HepG2 (cell line): ENCODE measurements around the gene IFT52. TPM values are rescaled to one million over a fixed set of nuclear protein-coding genes. Genes with fewer than 3 reads are reported as not detected.

ENCODE experiments used
- EED ChIP-seq: sonication (generic); formaldehyde crosslinking; IDR thresholded peaks from 2 replicates; pipeline ENCODE4 v1.5.0; 2020; ENCODE audit warnings: mild to moderate bottlenecking, missing genetic modification reagents
- ETS1 ChIP-seq: sonication (generic); formaldehyde crosslinking; IDR thresholded peaks from 2 replicates; pipeline ENCODE4 v1.4.0; 2020; ENCODE audit warnings: missing genetic modification reagents
- ETV5 ChIP-seq: IDR thresholded peaks from 2 replicates; pipeline ENCODE4 v1.6.1; 2018; ENCODE audit warnings: missing biosample characterization, missing genetic modification reagents, inconsistent platforms, borderline replicate concordance
- JUNB ChIP-seq: sonication (generic); formaldehyde crosslinking; IDR thresholded peaks from 2 replicates; pipeline ENCODE4 v1.8.0; 2022; ENCODE audit warnings: missing genetic modification reagents, mild to moderate bottlenecking, borderline replicate concordance
- KDM5B ChIP-seq: sonication (generic); formaldehyde crosslinking; IDR thresholded peaks from 2 replicates; pipeline ENCODE4 v1.4.0; 2020; ENCODE audit warnings: missing genetic modification reagents, mild to moderate bottlenecking, borderline replicate concordance
- KLF11 ChIP-seq: IDR thresholded peaks from 2 replicates; pipeline ENCODE4 v1.6.1; 2016; ENCODE audit warnings: missing compliant biosample characterization
- MEIS2 ChIP-seq: sonication (generic); formaldehyde crosslinking; IDR thresholded peaks from 2 replicates; pipeline ENCODE4 v1.9.0; 2021; ENCODE audit warnings: mild to moderate bottlenecking, missing genetic modification reagents
- MTF2 ChIP-seq: sonication (generic); formaldehyde crosslinking; IDR thresholded peaks from 2 replicates; pipeline ENCODE4 v1.5.0; 2020; ENCODE audit warnings: missing genetic modification reagents, borderline replicate concordance
- NFKB2 ChIP-seq: sonication (generic); formaldehyde crosslinking; IDR thresholded peaks from 2 replicates; pipeline ENCODE4 v1.4.0; 2020; ENCODE audit warnings: missing genetic modification reagents, borderline replicate concordance
- SIN3B ChIP-seq: fragments of 150-350 bp; IDR thresholded peaks from 2 replicates; pipeline ENCODE4 v1.6.1; 2014; ENCODE audit warnings: low read length
- SKI ChIP-seq: fragments of 450-650 bp; IDR thresholded peaks from one replicate; pipeline ENCODE4 v1.6.1; 2018; ENCODE audit warnings: mild to moderate bottlenecking; ENCODE audit not compliant: partially characterized antibody
- SMAD1 ChIP-seq: sonication (generic); formaldehyde crosslinking; IDR thresholded peaks from 2 replicates; pipeline ENCODE4 v1.4.0; 2020; ENCODE audit warnings: missing genetic modification reagents, low read depth, mild to moderate bottlenecking, borderline replicate concordance
- TCF12 ChIP-seq, 2 experiments: fragments of 450-650 bp in 1 of 2; sonication (generic) in 1 of 2; formaldehyde crosslinking in 1 of 2; IDR thresholded peaks; 2 replicates each; pipeline versions ENCODE4 v1.6.1 to v1.8.0; 2017 to 2022; ENCODE audit warnings: antibody characterized with exemption in 1 of 2, mild to moderate bottlenecking in 1 of 2, missing genetic modification reagents in 1 of 2, moderate library complexity in 1 of 2
- TEAD2 ChIP-seq: sonication (generic); formaldehyde crosslinking; IDR thresholded peaks from 2 replicates; pipeline ENCODE4 v1.9.0; 2021; ENCODE audit warnings: missing genetic modification reagents
- THYN1 ChIP-seq: sonication (generic); formaldehyde crosslinking; IDR thresholded peaks from 2 replicates; pipeline ENCODE4 v1.8.1; 2023; ENCODE audit warnings: low read depth, mild to moderate bottlenecking, moderate library complexity, missing genetic modification reagents, borderline replicate concordance
- ZBTB26 ChIP-seq: IDR thresholded peaks from 2 replicates; pipeline ENCODE4 v1.6.1; 2016; ENCODE audit warnings: missing compliant biosample characterization, missing genetic modification reagents, borderline replicate concordance
- ZIK1 ChIP-seq: sonication (generic); formaldehyde crosslinking; IDR thresholded peaks from 2 replicates; pipeline ENCODE4 v1.5.0; 2020; ENCODE audit warnings: mild to moderate bottlenecking, low read depth, missing genetic modification reagents, borderline replicate concordance
- ZNF12 ChIP-seq: sonication (generic); formaldehyde crosslinking; IDR thresholded peaks from 2 replicates; pipeline ENCODE4 v1.5.0; 2020; ENCODE audit warnings: missing genetic modification reagents
- ZNF232 ChIP-seq: sonication (generic); formaldehyde crosslinking; IDR thresholded peaks from 2 replicates; pipeline ENCODE4 v1.4.0; 2020; ENCODE audit warnings: missing genetic modification reagents, borderline replicate concordance
- ZNF367 ChIP-seq: sonication (generic); formaldehyde crosslinking; IDR thresholded peaks from 2 replicates; pipeline ENCODE4 v1.4.0; 2020; ENCODE audit warnings: missing genetic modification reagents, borderline replicate concordance
- ZNF616 ChIP-seq: sonication (generic); formaldehyde crosslinking; IDR thresholded peaks from 2 replicates; pipeline ENCODE4 v1.5.0; 2020; ENCODE audit warnings: low read depth, mild to moderate bottlenecking, missing genetic modification reagents
- ZNF83 ChIP-seq: sonication (generic); formaldehyde crosslinking; IDR thresholded peaks from 2 replicates; pipeline ENCODE4 v1.4.0; 2020; ENCODE audit warnings: missing genetic modification reagents, mild to moderate bottlenecking, borderline replicate concordance
- ZNF891 ChIP-seq: sonication (generic); formaldehyde crosslinking; IDR thresholded peaks from 2 replicates; pipeline ENCODE4 v1.5.0; 2020; ENCODE audit warnings: mild to moderate bottlenecking, missing genetic modification reagents
- polyA plus RNA-seq, 8 experiments: library from polyadenylated mRNA; depleted of rRNA in 3 of 8; stranded (reverse) in 7 of 8; unstranded in 1 of 8; fragments of >200 nt; fragmentation: Illumina TruSeq in 4 of 8; extraction: Trizol in 4 of 8; gene quantifications; 2 replicates each; pipeline versions ENCODE4 v1.2.1 to v1.2.3, GENCODE V29; 2011 to 2016; ENCODE audit warnings: low read depth in 4 of 8, missing spikeins in 1 of 8, mixed read lengths in 1 of 8; ENCODE audit not compliant: insufficient read depth in 1 of 8
- total RNA-seq, 5 experiments: library from RNA; depleted of rRNA; stranded (reverse); fragments of >200 nt; fragmentation: Illumina TruSeq; extraction: Trizol; gene quantifications; 2 replicates each; pipeline ENCODE4 v1.2.3, GENCODE V29; 2016; ENCODE audit warnings: low read depth in 1 of 5
- TF ChIP-seq, protein P1 (sequence below): sonication (generic); formaldehyde crosslinking; IDR thresholded peaks from 2 replicates; pipeline ENCODE4 v1.5.1; 2020; ENCODE audit warnings: missing genetic modification reagents, mild to moderate bottlenecking, borderline replicate concordance

The IFT52 gene
- total and polyA plus RNA-seq, 2 of the 13 experiments (the other 11 are each of a cell fraction or from before 2014, with no cell fraction given): 48.0 to 64.0 TPM

DNA sequence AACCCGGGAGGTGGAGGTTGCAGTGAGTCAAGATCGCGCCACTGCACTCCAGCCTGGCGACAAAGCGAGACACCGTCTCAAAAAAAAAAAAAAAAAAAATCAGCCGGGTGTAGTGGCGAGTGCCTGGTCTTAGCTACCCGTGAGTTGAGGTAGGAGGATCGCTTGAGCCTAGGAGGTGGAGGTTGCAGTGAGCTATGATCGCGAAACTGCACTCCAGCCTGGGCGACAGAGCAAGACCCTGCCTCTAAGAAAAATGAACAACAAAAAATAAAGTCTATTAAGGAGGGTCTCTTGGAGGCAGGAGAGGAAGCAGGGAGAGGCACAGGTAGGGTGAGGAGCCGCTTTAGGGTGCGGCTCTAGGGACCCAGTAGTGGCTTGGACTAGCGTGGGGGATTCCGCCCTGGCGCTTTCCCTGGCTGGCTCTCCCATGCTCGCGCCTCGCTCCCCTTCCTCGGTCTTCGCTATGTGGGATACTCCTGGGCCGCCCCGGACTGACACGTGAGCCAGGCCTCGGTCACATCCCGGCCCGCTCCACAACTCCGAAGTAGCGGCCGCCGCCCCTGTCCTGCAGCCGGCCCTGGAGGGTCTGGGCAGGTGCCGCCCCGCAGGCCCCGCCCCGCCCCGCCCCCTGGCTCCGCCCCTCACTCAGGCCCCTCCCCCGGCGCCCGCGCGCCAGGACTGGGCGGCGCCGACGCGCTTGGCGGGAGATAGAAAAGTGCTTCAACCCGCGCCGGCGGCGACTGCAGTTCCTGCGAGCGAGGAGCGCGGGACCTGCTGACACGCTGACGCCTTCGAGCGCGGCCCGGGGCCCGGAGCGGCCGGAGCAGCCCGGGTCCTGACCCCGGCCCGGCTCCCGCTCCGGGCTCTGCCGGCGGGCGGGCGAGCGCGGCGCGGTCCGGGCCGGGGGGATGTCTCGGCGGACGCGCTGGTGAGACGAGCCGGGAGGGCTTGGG is 75.9 kb downstream of the IFT52 start, which contains the start of gene MYBL2 (continued):
- TF ChIP-seq ZNF12 (CRISPR knock-in tag): 0 out of 2 replicates have a peak, but pooled peaks have one; percentile 10
- peak; percentile 39; the same call in 1 of the 2 replicates for TF ChIP-seq KLF11 (CRISPR knock-in tag)
- TF ChIP-seq ZNF232 (CRISPR knock-in tag): peak; percentile 64; the same call in 1 of the 2 replicates
- TF ChIP-seq ZNF616: peak; percentile 77; the same call in 1 of the 2 replicates
- TF ChIP-seq KDM5B (CRISPR knock-in tag): peak; percentile 77; the same call in 1 of the 2 replicates
- TF ChIP-seq ZNF891 (CRISPR knock-in tag): peak; percentile 79; the same call in 1 of the 2 replicates
- peak; percentile 28; the same call in 1 of the 2 replicates for TF ChIP-seq ETV5
- TF ChIP-seq, protein P1, sequence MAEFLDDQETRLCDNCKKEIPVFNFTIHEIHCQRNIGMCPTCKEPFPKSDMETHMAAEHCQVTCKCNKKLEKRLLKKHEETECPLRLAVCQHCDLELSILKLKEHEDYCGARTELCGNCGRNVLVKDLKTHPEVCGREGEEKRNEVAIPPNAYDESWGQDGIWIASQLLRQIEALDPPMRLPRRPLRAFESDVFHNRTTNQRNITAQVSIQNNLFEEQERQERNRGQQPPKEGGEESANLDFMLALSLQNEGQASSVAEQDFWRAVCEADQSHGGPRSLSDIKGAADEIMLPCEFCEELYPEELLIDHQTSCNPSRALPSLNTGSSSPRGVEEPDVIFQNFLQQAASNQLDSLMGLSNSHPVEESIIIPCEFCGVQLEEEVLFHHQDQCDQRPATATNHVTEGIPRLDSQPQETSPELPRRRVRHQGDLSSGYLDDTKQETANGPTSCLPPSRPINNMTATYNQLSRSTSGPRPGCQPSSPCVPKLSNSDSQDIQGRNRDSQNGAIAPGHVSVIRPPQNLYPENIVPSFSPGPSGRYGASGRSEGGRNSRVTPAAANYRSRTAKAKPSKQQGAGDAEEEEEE (CRISPR knock-in tag): peak; percentile 84; the same call in 1 of the 2 replicates
- TF ChIP-seq ETS1: peak; percentile 43; the same call in 1 of the 2 replicates
- peak; percentile 89; the same call in 1 of the 2 replicates for TF ChIP-seq NFKB2 (CRISPR knock-in tag)
- no peak for TF ChIP-seq THYN1 (CRISPR knock-in tag)
- TF ChIP-seq EED: 0 out of 2 replicates have a peak, but pooled peaks have one; percentile 17
- TF ChIP-seq MEIS2: peak; percentile 77; the same call in 1 of the 2 replicates
- TF ChIP-seq ZNF83 (CRISPR knock-in tag): peak; percentile 77; the same call in 1 of the 2 replicates
- peak; percentile 25; the same call in 1 of the 2 replicates for TF ChIP-seq SMAD1
- TF ChIP-seq ZNF367 (CRISPR knock-in tag): no peak
- no peak for TF ChIP-seq SKI
- peak; percentile 43; the same call in 1 of the 2 replicates for TF ChIP-seq MTF2 (CRISPR knock-in tag)
- TF ChIP-seq ZBTB26 (CRISPR knock-in tag): no peak
- peak; percentile 81; the same call in 1 of the 2 replicates for TF ChIP-seq ZIK1 (CRISPR knock-in tag)
- TF ChIP-seq TCF12 (IDR thresholded peaks at IDR 0.05): no peak
- 0 out of 2 replicates have a peak, but pooled peaks have one; percentile 69 for TF ChIP-seq TCF12 (CRISPR knock-in tag; IDR thresholded peaks at IDR 0.05)
- TF ChIP-seq SIN3B: peak; percentile 99
- TF ChIP-seq JUNB (CRISPR knock-in tag): no peak
- 0 out of 2 replicates have a peak, but pooled peaks have one; percentile 6 for TF ChIP-seq TEAD2
